Measurements from ENCODE around the gene LUC7L3.
"Not testable (repeated sequence)": the region's sequence is repeated elsewhere in the genome, so short reads cannot be mapped to it uniquely, and the experiment has no call there.

The LUC7L3 gene

GRCh38 chr17:50677851-50678375 is 41.5 kb upstream of the LUC7L3 start:
- Histone ChIP-seq H3K4me2 (ENCODE audit: low read depth, low read length, poor library complexity, severe bottlenecking) (no peak overlapping the region), H2AFZ (ENCODE audit: low read depth, low read length, severe bottlenecking) (no peak overlapping the region), H3K79me2 (ENCODE audit: insufficient read depth, low read length) (no peaks in the 10 kb centered on the region), H3K36me3 (ENCODE audit: low read length) (no peaks in the 10 kb centered on the region), H3K9me2 (replicated peaks; ENCODE audit: insufficient read depth, low read length) (no peaks in the 10 kb centered on the region), H3K9ac (ENCODE audit: low read length) (no peak overlapping the region), H3F3A (ENCODE audit: insufficient read depth) (no peaks in the 10 kb centered on the region), H3K27ac (ENCODE audit: low read depth, low read length) (no peak overlapping the region), H4K20me1 (ENCODE audit: low read depth, low read length) (no peaks in the 10 kb centered on the region), H3K27me3 (ENCODE audit: low read length) (no peaks in the 10 kb centered on the region), H3K4me3 (ENCODE audit: insufficient read depth, low read length, poor library complexity, severe bottlenecking) (no peak overlapping the region), H3K9me3 (ENCODE audit: insufficient read depth, low read length) (no peaks in the 10 kb centered on the region)
- TF ChIP-seq EZH2phosphoT487 (conservative IDR thresholded peaks at IDR 0.05; ENCODE audit: low read length), result no peak
- no peak for TF ChIP-seq CTCF (IDR thresholded peaks at IDR 0.05; ENCODE audit: insufficient read depth, low read length, poor library complexity, severe bottlenecking)

GRCh38 chr17:50679008-50679544 is 40.3 kb upstream of the LUC7L3 start:
- no peaks in the 10 kb centered on the region for H3K9me3 ChIP-seq (ENCODE audit: insufficient read depth, low read length)
- H4K20me1 ChIP-seq (ENCODE audit: low read depth, low read length), result no peaks in the 10 kb centered on the region
- H3K36me3 ChIP-seq (ENCODE audit: low read length), result no peaks in the 10 kb centered on the region
- H3K9me2 ChIP-seq (replicated peaks; ENCODE audit: insufficient read depth, low read length), result no peaks in the 10 kb centered on the region
- no peak overlapping the region for H3K27ac ChIP-seq (ENCODE audit: low read depth, low read length)
- H3F3A ChIP-seq (ENCODE audit: insufficient read depth), result no peaks in the 10 kb centered on the region
- H3K9ac ChIP-seq (ENCODE audit: low read length), result no peak overlapping the region
- H2AFZ ChIP-seq (ENCODE audit: low read depth, low read length, severe bottlenecking), result no peak overlapping the region
- no peak overlapping the region for H3K4me2 ChIP-seq (ENCODE audit: low read depth, low read length, poor library complexity, severe bottlenecking)
- no peaks in the 10 kb centered on the region for H3K79me2 ChIP-seq (ENCODE audit: insufficient read depth, low read length)
- H3K4me3 ChIP-seq (ENCODE audit: insufficient read depth, low read length, poor library complexity, severe bottlenecking), result no peak overlapping the region
- no peak for TF ChIP-seq CTCF (IDR thresholded peaks at IDR 0.05; ENCODE audit: insufficient read depth, low read length, poor library complexity, severe bottlenecking)
- no peak for TF ChIP-seq EZH2phosphoT487 (conservative IDR thresholded peaks at IDR 0.05; ENCODE audit: low read length)
- no peaks in the 10 kb centered on the region for H3K27me3 ChIP-seq (ENCODE audit: low read length)

GRCh38 chr17:50680126-50680525 is 39.3 kb upstream of the LUC7L3 start:
- no peaks in the 10 kb centered on the region for H3K9me2 ChIP-seq (replicated peaks; ENCODE audit: insufficient read depth, low read length)
- no peak for TF ChIP-seq EZH2phosphoT487 (conservative IDR thresholded peaks at IDR 0.05; ENCODE audit: low read length)
- no peak for TF ChIP-seq CTCF (IDR thresholded peaks at IDR 0.05; ENCODE audit: insufficient read depth, low read length, poor library complexity, severe bottlenecking)

GRCh38 chr17:50680543-50681262 is 38.7 kb upstream of the LUC7L3 start:
- H3K27me3 ChIP-seq (ENCODE audit: low read length); H3K4me3 ChIP-seq (ENCODE audit: insufficient read depth, low read length, poor library complexity, severe bottlenecking); H3K36me3 ChIP-seq (ENCODE audit: low read length); H4K20me1 ChIP-seq (ENCODE audit: low read depth, low read length); H3K9me2 ChIP-seq (replicated peaks; ENCODE audit: insufficient read depth, low read length); H2AFZ ChIP-seq (ENCODE audit: low read depth, low read length, severe bottlenecking); H3K4me2 ChIP-seq (ENCODE audit: low read depth, low read length, poor library complexity, severe bottlenecking); H3K79me2 ChIP-seq (ENCODE audit: insufficient read depth, low read length); H3K27ac ChIP-seq (ENCODE audit: low read depth, low read length); H3F3A ChIP-seq (ENCODE audit: insufficient read depth); H3K9me3 ChIP-seq (ENCODE audit: insufficient read depth, low read length); H3K9ac ChIP-seq (ENCODE audit: low read length): not testable (repeated sequence)

More at GRCh38 chr17:50680126-50680525, 39.3 kb upstream of the LUC7L3 start:
- no peaks in the 10 kb centered on the region for H3K79me2 ChIP-seq (ENCODE audit: insufficient read depth, low read length)
- H4K20me1 ChIP-seq (ENCODE audit: low read depth, low read length), result no peaks in the 10 kb centered on the region
- H3K9me3 ChIP-seq (ENCODE audit: insufficient read depth, low read length), result no peaks in the 10 kb centered on the region
- no peak overlapping the region for H3K4me3 ChIP-seq (ENCODE audit: insufficient read depth, low read length, poor library complexity, severe bottlenecking)
- no peaks in the 10 kb centered on the region for H3F3A ChIP-seq (ENCODE audit: insufficient read depth)
- no peak overlapping the region for H3K27ac ChIP-seq (ENCODE audit: low read depth, low read length)
- no peak overlapping the region for H2AFZ ChIP-seq (ENCODE audit: low read depth, low read length, severe bottlenecking)
- no peaks in the 10 kb centered on the region for H3K36me3 ChIP-seq (ENCODE audit: low read length)
- H3K4me2 ChIP-seq (ENCODE audit: low read depth, low read length, poor library complexity, severe bottlenecking), result no peak overlapping the region
- no peaks in the 10 kb centered on the region for H3K27me3 ChIP-seq (ENCODE audit: low read length)
- no peak overlapping the region for H3K9ac ChIP-seq (ENCODE audit: low read length)

Data from SU-DHL-6 (cell line).